ENCODE data around the gene KLHL2.

KLHL2 gene

DNA sequence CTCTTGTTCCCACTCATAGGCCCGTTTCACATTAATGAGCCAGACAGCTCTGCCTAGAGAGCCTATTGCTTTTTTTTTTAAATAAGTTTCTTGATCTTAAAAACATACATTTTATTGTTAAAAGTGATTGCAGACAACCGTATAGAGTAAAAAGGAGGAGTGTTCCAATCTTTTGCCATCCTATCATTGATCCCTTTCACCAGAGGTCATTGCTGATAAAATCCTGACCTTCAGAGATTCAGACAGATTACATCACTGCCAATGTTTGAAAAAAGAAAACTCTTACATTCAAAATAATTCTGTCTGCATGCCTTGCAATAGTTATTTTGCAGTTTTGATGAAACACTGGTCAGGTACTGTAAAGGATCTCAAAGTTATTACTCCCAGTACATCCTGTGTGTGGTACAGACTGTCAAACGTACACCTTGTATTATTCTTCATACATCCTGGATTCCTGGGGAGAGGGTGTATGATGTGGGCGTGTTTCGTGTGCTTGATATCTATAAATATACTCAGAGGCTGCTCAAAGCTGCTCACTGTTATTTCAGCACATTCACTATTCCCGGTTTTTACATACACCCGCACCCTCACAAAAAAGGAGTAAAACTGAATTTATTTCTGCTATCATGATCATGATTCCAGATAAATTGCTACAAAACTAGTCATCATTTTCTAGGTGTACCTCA lies 15.4 kb upstream of the KLHL2 start:
- no peak overlapping the region for H3K27ac Mint-ChIP-seq
- H3K4me3 Mint-ChIP-seq = no peak overlapping the region
- H3K27me3 Mint-ChIP-seq = no peaks in the 10 kb centered on the region
- peaks cover 27% of the 10 kb centered on the region for H3K4me1 Mint-ChIP-seq
- ATAC-seq (no peak), DNase-seq (no peak)
- H3K9me3 Mint-ChIP-seq = peaks cover 7 to 12% of the 10 kb centered on the region in 2 donors

GRCh38 chr4:165192500-165192898 lies 14.9 kb upstream of the KLHL2 start:
- no peak overlapping the region for H3K4me3 Mint-ChIP-seq
- no peaks in the 10 kb centered on the region for H3K27me3 Mint-ChIP-seq
- ATAC-seq (no peak), DNase-seq (no peak)
- H3K9me3 Mint-ChIP-seq = peaks cover 7 to 12% of the 10 kb centered on the region in 2 donors
- peaks cover 27% of the 10 kb centered on the region for H3K4me1 Mint-ChIP-seq
- H3K27ac Mint-ChIP-seq = no peak overlapping the region

DNA sequence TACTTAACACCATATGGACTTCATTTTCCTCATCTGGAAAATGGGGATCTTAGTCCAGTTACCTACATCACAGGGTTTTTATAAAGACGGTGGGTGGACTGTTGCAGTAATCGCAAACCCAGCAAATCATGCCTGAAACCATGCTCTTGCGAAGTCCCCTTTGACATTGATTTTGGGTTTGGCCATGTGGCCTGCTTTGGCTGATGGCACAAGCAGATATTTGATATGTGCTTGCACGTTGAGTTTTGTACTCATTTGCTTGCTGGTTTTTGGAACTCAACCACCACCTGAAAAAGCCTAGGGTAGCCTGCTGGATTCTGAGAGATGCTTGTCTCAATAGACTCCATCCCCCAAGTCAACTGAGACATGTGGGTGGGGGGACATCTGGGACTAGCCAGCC lies 14.4 kb upstream of the KLHL2 start:
- H3K4me3 Mint-ChIP-seq = no peak overlapping the region
- H3K27ac Mint-ChIP-seq = no peak overlapping the region
- DNase-seq = no peak
- H3K4me1 Mint-ChIP-seq = peaks cover 31% of the 10 kb centered on the region
- no peaks in the 10 kb centered on the region for H3K27me3 Mint-ChIP-seq
- ATAC-seq = no peak
- H3K9me3 Mint-ChIP-seq = peaks cover 7 to 12% of the 10 kb centered on the region in 2 donors

DNA sequence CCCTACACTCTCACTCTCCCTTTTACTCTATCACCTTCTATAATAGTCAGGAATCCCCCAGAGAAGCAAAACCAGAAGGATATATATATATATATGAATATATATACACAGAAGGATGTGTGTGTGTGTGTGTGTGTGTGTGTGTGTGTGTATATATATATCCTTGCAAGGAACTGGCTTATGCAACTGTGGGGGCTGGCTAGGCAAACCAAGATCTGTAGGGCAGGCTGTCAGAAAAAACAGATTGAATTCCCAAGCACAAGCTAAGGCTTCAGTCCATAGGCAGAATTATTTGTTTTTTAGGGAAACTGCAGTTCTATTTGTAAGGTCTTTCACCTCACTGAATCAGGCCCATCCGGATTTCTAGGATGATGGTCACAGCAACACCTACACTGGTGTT lies 13.0 kb upstream of the KLHL2 start:
- H3K27ac Mint-ChIP-seq = no peak overlapping the region
- no peak overlapping the region for H3K4me3 Mint-ChIP-seq
- peaks cover 40% of the 10 kb centered on the region for H3K4me1 Mint-ChIP-seq
- H3K9me3 Mint-ChIP-seq = no peaks in the 10 kb centered on the region
- DNase-seq (no peak), ATAC-seq (no peak)
- H3K27me3 Mint-ChIP-seq = no peaks in the 10 kb centered on the region

DNA sequence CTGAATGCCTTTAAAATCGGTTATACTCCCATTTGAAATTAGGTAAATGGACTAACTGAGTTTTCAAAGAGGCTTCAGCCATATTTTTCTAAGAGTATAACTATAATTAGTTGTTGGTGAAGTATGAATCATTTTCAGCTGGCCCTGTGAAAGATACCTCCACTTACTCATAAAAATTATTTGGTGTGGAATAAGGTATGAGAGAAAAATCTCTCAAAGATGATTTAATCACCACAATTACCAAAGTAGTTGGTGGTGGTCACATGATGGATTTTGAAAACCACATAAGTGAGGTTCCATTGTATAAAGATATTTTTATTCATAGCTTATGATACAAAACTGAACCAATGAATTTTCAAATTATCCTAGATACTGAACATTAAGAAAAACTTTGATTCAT lies 9.0 kb upstream of the KLHL2 start:
- H3K27ac Mint-ChIP-seq = no peak overlapping the region
- no peaks in the 10 kb centered on the region for H3K27me3 Mint-ChIP-seq
- no peak overlapping the region for H3K4me3 Mint-ChIP-seq
- no peak for DNase-seq
- peak; percentile 91 for ATAC-seq
- H3K4me1 Mint-ChIP-seq = peaks cover 23% of the 10 kb centered on the region
- H3K9me3 Mint-ChIP-seq = no peaks in the 10 kb centered on the region

DNA sequence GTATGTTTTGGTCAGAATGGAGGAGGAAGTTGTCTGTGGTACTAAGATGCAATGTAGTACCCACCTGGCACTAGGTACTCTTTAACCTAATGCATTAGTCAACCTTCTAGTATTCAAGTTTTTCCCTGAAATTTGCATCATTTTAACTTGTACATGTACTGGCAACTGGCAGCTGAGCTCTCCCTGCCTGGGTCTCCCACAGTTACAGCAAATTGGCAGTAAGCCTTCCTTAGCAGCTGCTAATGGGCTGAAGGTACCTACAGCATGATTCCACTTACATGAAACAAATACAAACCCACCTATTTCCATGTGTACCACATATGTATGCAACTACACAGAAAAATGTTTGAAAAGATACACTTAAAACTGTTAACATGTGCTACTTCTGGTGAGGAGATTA lies 8.1 kb upstream of the KLHL2 start:
- Mint-ChIP-seq H3K27me3 (no peaks in the 10 kb centered on the region), H3K9me3 (no peaks in the 10 kb centered on the region), H3K4me3 (no peak overlapping the region), H3K4me1 (peaks cover 32% of the 10 kb centered on the region), H3K27ac (peak overlapping the region in 1 of 2 donors; percentile 41)
- ATAC-seq = peak; percentile 35
- DNase-seq = no peak

- DNase-seq (no peak), ATAC-seq (no peak)
- Mint-ChIP-seq H3K27ac (peak overlapping the region in 1 of 2 donors; percentile 68), H3K4me1 (peaks cover 36% of the 10 kb centered on the region), H3K9me3 (no peaks in the 10 kb centered on the region), H3K27me3 (no peaks in the 10 kb centered on the region), H3K4me3 (no peak overlapping the region)
Observed at GRCh38 chr4:165199722-165200121, 7.6 kb upstream of the KLHL2 start.

DNA sequence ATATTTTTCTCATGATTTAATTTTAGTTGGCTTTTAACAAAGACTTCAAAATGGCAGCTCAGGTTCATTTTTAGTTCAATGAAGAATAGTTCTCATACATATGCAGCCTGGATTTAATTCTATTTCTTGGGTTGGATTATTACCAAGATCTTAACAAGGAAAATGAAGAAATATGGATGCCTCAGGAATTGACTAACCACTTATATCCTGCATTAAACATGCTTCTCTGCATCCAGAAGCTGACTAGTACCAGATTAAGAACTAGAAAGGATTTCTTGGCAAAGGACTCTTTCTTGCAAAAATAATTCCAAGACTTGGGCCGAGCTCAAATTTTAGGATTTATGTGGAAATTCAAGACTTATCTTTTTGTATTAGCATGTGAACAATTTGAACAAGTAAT lies 5.6 kb upstream of the KLHL2 start:
- Mint-ChIP-seq H3K4me1 (peaks cover 57% of the 10 kb centered on the region), H3K27ac (no peak overlapping the region), H3K9me3 (no peaks in the 10 kb centered on the region), H3K4me3 (no peak overlapping the region), H3K27me3 (no peaks in the 10 kb centered on the region)
- DNase-seq (no peak), ATAC-seq (no peak)

DNA sequence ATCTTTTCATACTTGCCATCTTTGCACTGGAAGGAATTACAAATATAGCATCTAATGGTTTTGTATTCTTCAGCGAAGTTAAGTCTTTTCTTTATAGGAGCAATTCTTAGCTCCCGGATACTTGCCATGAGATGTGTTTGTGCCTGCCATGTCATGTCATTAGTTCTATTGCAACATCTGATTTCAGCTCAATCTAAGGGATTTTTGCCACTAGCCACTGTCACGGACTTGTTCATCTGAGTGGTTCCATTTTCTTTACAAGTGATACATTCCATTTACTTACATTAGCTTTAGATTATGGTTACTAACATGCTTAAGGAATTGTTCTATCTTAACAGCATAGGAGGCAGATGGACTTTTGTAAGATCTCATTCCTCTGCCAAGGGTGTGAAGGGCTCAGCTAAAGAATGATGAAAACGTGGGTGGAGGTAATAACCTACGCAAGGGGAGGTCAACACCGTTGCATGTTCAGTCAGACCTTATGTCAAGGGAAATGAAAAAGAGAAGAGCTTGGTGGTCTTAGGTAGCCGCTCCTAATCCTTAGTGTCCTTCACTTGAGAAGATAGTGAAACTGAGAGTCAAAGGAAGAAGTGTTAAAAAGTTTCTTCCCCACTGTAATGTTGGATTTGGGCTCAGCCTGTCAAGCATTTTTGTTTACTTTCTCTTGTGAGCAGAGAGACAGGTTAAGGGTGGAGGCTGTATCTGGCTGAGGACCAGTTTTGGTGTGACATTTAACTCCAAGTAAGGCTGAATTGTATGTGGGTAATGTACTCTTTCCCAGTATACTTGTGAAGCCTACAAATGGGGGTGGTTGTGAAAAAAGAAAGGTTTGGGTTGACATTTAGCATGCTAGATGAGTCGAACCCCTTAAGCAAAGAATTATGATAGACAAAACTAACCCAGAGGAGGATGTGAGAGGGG lies 3.6 kb upstream of the KLHL2 start:
- peak; percentile 40 for ATAC-seq
- no peaks in the 10 kb centered on the region for H3K27me3 Mint-ChIP-seq

DNA sequence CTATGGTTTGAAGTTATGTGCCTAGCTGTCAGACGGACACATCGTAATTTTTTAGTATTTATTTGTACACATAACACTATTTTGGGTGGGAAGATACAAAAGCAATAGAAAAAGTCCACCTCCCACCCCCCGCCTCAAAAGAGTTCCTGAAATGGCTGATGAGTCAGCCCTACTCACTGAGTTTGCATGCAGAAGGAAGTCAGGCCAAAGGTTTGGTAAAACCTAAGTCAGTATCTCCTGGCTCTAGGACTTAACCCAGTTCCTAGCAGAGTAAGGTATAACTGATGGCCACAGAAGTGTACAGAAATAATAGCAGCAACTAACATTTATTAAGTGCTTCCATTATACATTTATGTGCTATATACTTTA lies 2.9 kb upstream of the KLHL2 start:
- peak overlapping the region in 1 of 2 donors; percentile 82 for H3K27ac Mint-ChIP-seq
- no peaks in the 10 kb centered on the region for H3K9me3 Mint-ChIP-seq
- DNase-seq (no peak), ATAC-seq (peak; percentile 19)
- peaks cover 54% of the 10 kb centered on the region for H3K4me1 Mint-ChIP-seq
- H3K27me3 Mint-ChIP-seq = no peaks in the 10 kb centered on the region
- H3K4me3 Mint-ChIP-seq = peak overlapping the region; percentile 63 to 66

More for the DNA sequence above, 3.6 kb upstream of the KLHL2 start:
- Mint-ChIP-seq H3K9me3 (no peaks in the 10 kb centered on the region), H3K4me1 (peaks cover 54% of the 10 kb centered on the region), H3K27ac (peak overlapping the region; percentile 60 to 82), H3K4me3 (peak overlapping the region; percentile 63 to 66)
- no peak for DNase-seq

DNA sequence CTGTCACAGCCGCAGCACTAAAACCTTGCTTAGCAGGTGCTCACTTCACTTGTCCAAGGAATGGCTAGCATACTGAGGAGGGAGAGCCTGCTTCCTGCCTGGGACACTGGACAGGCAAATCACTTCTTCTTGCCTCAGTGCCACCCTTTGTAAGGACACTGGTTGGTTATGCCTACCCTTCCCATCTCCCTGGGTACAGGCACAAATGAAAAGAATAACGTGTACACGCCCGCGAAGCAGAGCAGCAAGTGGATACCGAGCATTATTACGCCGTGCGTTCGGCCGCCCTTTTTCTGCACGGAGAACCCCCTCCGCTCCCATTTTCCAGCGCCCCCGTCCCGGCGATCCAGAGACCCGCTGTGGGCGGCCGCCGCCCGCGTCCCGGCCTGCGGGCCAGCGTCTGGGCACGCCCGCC lies 338 bp upstream of the KLHL2 start:
- Mint-ChIP-seq H3K9me3 (no peaks in the 10 kb centered on the region), H3K4me1 (peaks cover 70% of the 10 kb centered on the region), H3K27ac (peak overlapping the region; percentile 75 to 91), H3K4me3 (peak overlapping the region; percentile 75 to 89), H3K27me3 (no peaks in the 10 kb centered on the region)
- DNase-seq (peak in 1 of 2 donors; percentile 19), ATAC-seq (peak; percentile 18)

DNA sequence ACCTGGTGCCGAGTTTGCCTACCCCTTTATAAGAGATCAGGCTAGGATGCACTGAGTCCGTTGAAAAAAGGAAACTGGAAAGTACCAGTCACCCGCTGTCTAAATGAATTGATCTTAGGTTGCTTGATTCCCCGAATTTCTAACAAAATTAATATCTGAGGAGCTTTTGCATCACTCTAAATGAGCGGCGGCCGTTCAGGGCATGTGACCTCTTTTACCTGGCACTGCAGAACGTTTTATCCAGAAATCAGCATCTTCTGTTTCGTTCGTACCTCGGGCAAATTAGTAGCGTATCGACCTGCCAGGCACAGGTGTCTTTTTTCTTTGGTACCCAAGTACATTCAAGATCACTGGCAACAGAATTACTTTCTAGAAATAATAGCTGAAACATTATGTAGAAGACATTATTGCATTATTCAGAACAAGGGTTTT lies 876 bp downstream of the KLHL2 start:
- Mint-ChIP-seq H3K9me3 (no peaks in the 10 kb centered on the region), H3K27ac (peak overlapping the region; percentile 87 to 94), H3K4me1 (peaks cover 82% of the 10 kb centered on the region), H3K27me3 (no peaks in the 10 kb centered on the region), H3K4me3 (peak overlapping the region; percentile 86)
- ATAC-seq = peak; percentile 65
- DNase-seq = peak in 1 of 2 donors; percentile 28

- Mint-ChIP-seq H3K27ac (peak overlapping the region; percentile 52 to 94), H3K4me1 (peaks cover 82% of the 10 kb centered on the region), H3K27me3 (no peaks in the 10 kb centered on the region), H3K4me3 (peak overlapping the region; percentile 86), H3K9me3 (no peaks in the 10 kb centered on the region)
- DNase-seq (peak; percentile 46 to 59), ATAC-seq (peak; percentile 71)
Observed at GRCh38 chr4:165208741-165209388, 1.5 kb downstream of the KLHL2 start.

DNA sequence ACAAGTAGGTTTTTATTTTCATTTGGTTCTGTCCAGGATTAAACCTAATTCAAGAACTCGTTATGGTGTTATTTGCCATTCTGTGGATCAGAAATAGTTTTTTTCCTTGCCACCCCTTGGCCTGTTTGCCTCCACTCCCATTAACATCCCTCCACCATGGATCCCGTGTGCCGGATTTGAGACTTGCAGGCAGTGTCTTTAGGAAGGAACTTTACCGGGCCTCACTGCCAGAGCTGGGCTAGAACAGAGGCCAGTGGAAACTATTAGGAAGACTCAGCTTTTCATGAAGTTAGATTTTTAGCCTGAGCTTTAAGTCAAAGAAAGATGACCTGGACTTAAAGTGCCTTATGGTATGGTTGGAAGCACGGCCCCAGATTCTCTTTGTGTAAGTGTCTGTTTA lies 2.4 kb downstream of the KLHL2 start:
- Mint-ChIP-seq H3K27me3 (no peaks in the 10 kb centered on the region), H3K4me3 (peak overlapping the region; percentile 51 to 62), H3K9me3 (no peaks in the 10 kb centered on the region), H3K4me1 (peaks cover 82% of the 10 kb centered on the region), H3K27ac (no peak overlapping the region)
- no peak for ATAC-seq
- DNase-seq = no peak

DNA sequence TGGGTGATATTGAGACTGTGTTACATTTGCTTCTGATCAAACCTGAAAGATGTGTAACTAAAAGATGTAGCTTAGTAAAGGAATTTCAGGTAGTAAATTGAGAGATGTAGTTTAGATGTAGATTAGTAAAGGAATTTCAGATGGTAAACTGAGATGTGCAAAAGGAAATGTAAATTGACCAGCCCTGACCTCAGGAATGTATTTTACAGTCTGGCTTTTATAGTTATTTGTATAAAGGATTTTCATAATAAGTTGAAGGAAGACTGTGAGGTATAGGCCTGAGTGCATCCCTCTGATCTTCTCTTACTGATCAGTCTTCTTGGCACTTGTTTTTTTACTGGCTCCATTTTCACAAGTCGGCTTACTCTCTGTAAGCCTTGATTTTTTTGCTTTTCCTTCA lies 3.2 kb downstream of the KLHL2 start:
- ATAC-seq (no peak), DNase-seq (no peak)
- H3K27me3 Mint-ChIP-seq = no peaks in the 10 kb centered on the region
- peaks cover 78% of the 10 kb centered on the region for H3K4me1 Mint-ChIP-seq
- peak overlapping the region; percentile 51 to 62 for H3K4me3 Mint-ChIP-seq
- no peaks in the 10 kb centered on the region for H3K9me3 Mint-ChIP-seq
- H3K27ac Mint-ChIP-seq = no peak overlapping the region

Measured in stimulated activated naive CD8-positive, alpha-beta T cell treated with anti-CD3 and anti-CD28 coated beads, Interleukin-15, amount 100 ng/mL, for 72 hours (primary cell).